H9 (cell line): ENCODE data around the gene NOS3. TPM values are rescaled to one million over a fixed set of nuclear protein-coding genes. Genes with fewer than 3 reads are reported as not detected.
A peak's percentile ranks its signal among the peaks of the same experiment; 100 is the strongest.

Experiments used
- DNase-seq: peaks from one replicate; pipeline ENCODE4 v3.0.0-alpha.2; 2017
- H2AFZ ChIP-seq: one replicate; pipeline ENCODE4 v1.6.1; 2013; ENCODE audit warnings: mild to moderate bottlenecking, low read length, control low read depth, moderate library complexity
- H2AK5ac ChIP-seq: 2 replicates; pipeline ENCODE4 v1.6.1; 2013; ENCODE audit warnings: low read length, control low read depth, mixed read lengths; ENCODE audit not compliant: insufficient read length
- H2BK120ac ChIP-seq: one replicate; pipeline ENCODE4 v1.6.1; 2013; ENCODE audit warnings: low read depth, mild to moderate bottlenecking, low read length, control low read depth, inconsistent platforms; ENCODE audit not compliant: poor library complexity, severe bottlenecking
- H2BK12ac ChIP-seq: 2 replicates; pipeline ENCODE4 v1.6.1; 2013; ENCODE audit warnings: low read length, control low read depth, mixed read lengths, low read depth; ENCODE audit not compliant: insufficient read length
- H2BK15ac ChIP-seq: 2 replicates; pipeline ENCODE4 v1.6.1; 2013; ENCODE audit warnings: low read depth, low read length, control low read depth
- H2BK20ac ChIP-seq: one replicate; pipeline ENCODE4 v1.6.1; 2013; ENCODE audit warnings: low read depth, mild to moderate bottlenecking, low read length, control low read depth, inconsistent platforms; ENCODE audit not compliant: poor library complexity, severe bottlenecking
- H2BK5ac ChIP-seq: 2 replicates; pipeline ENCODE4 v1.6.1; 2013; ENCODE audit warnings: low read length, control low read depth, mixed read lengths; ENCODE audit not compliant: insufficient read length
- H3K14ac ChIP-seq: 2 replicates; pipeline ENCODE4 v1.6.1; 2013; ENCODE audit warnings: low read length, control low read depth; ENCODE audit not compliant: insufficient read depth
- H3K18ac ChIP-seq: 2 replicates; pipeline ENCODE4 v1.6.1; 2013; ENCODE audit warnings: low read depth, mild to moderate bottlenecking, mixed read lengths, low read length, control low read depth; ENCODE audit not compliant: insufficient read length
- H3K23ac ChIP-seq: 2 replicates; pipeline ENCODE4 v1.6.1; 2013; ENCODE audit warnings: low read length, control low read depth, mixed read lengths, low read depth; ENCODE audit not compliant: insufficient read length
- H3K23me2 ChIP-seq: 2 replicates; pipeline ENCODE4 v1.6.1; 2013; ENCODE audit warnings: low read depth, mild to moderate bottlenecking, mixed read lengths, low read length, control low read depth; ENCODE audit not compliant: insufficient read length, poor library complexity, severe bottlenecking
- H3K27ac ChIP-seq: 2 replicates; pipeline ENCODE4 v1.5.1; 2013; ENCODE audit warnings: low read length, control low read depth, mixed read lengths, low read depth; ENCODE audit not compliant: insufficient read length
- H3K27me3 ChIP-seq: 2 replicates; pipeline ENCODE4 v1.6.1; 2013; ENCODE audit warnings: low read length, control low read depth, inconsistent platforms; ENCODE audit not compliant: insufficient read depth
- H3K4ac ChIP-seq: 2 replicates; pipeline ENCODE4 v1.6.1; 2013; ENCODE audit warnings: low read depth, mild to moderate bottlenecking, control low read depth, inconsistent platforms, low read length, moderate library complexity
- H3K4me1 ChIP-seq: 2 replicates; pipeline ENCODE4 v1.6.1; 2013; ENCODE audit warnings: low read length, control low read depth, inconsistent platforms; ENCODE audit not compliant: insufficient read depth
- H3K4me2 ChIP-seq: 2 replicates; pipeline ENCODE4 v1.6.1; 2013; ENCODE audit warnings: low read length, control low read depth, mixed read lengths; ENCODE audit not compliant: insufficient read length, insufficient read depth
- H3K56ac ChIP-seq: 2 replicates; pipeline ENCODE4 v1.6.1; 2013; ENCODE audit warnings: low read depth, mild to moderate bottlenecking, mixed read lengths, low read length, control low read depth; ENCODE audit not compliant: insufficient read length
- H3K79me1 ChIP-seq: 2 replicates; pipeline ENCODE4 v1.6.1; 2013; ENCODE audit warnings: low read depth, mild to moderate bottlenecking, moderate library complexity, low read length, control low read depth, inconsistent platforms; ENCODE audit not compliant: insufficient read depth, poor library complexity, severe bottlenecking
- H3K79me2 ChIP-seq: 2 replicates; pipeline ENCODE4 v1.6.1; 2013; ENCODE audit warnings: low read length, control low read depth, inconsistent platforms; ENCODE audit not compliant: insufficient read depth
- H3K9ac ChIP-seq: 2 replicates; pipeline ENCODE4 v1.6.1; 2013; ENCODE audit warnings: low read length, control low read depth, mixed read lengths; ENCODE audit not compliant: insufficient read length; ENCODE audit errors: extremely low read depth
- H3K9me3 ChIP-seq: one replicate; pipeline ENCODE4 v1.6.1; 2013; ENCODE audit warnings: low read depth, low read length, inconsistent platforms; ENCODE audit not compliant: control insufficient read depth
- H3T11ph ChIP-seq: one replicate; pipeline ENCODE4 v1.6.1; 2013; ENCODE audit warnings: mild to moderate bottlenecking, low read length, control low read depth, inconsistent platforms
- H4K20me1 ChIP-seq: one replicate; pipeline ENCODE4 v1.6.1; 2013; ENCODE audit not compliant: control insufficient read depth, insufficient read length, insufficient read depth
- H4K5ac ChIP-seq: 2 replicates; pipeline ENCODE4 v1.6.1; 2013; ENCODE audit warnings: low read depth, mild to moderate bottlenecking, mixed read lengths, low read length, control low read depth; ENCODE audit not compliant: insufficient read length
- H4K8ac ChIP-seq: replicated peaks from 2 replicates; pipeline ENCODE4 v1.6.1; 2013; ENCODE audit warnings: low read length, control low read depth, mixed read lengths, low read depth; ENCODE audit not compliant: insufficient read length
- H4K91ac ChIP-seq: 2 replicates; pipeline ENCODE4 v1.6.1; 2013; ENCODE audit warnings: low read depth, mild to moderate bottlenecking, moderate library complexity, mixed read lengths, low read length, control low read depth; ENCODE audit not compliant: insufficient read length
- H3K27ac Mint-ChIP-seq, 3 experiments: 2 replicates in 2 of 3; 3 replicates in 1 of 3; pipeline ENCODE4 v1.8.0; 2020 to 2021; ENCODE audit warnings: mixed read lengths in 3 of 3, mild to moderate bottlenecking in 1 of 3, moderate library complexity in 1 of 3
- H3K27me3 Mint-ChIP-seq: 2 replicates; pipeline ENCODE4 v1.8.0; 2021; ENCODE audit warnings: low read depth, mild to moderate bottlenecking, moderate library complexity, mixed read lengths
- H3K36me3 Mint-ChIP-seq, 3 experiments: 2 replicates in 2 of 3; 3 replicates in 1 of 3; pipeline ENCODE4 v1.8.0; 2020 to 2021; ENCODE audit warnings: low read depth in 3 of 3, mixed read lengths in 3 of 3; ENCODE audit not compliant: insufficient read depth in 1 of 3
- H3K4me1 Mint-ChIP-seq, 2 experiments: 2 replicates each; pipeline ENCODE4 v1.8.0; 2020; ENCODE audit warnings: mixed read lengths in 2 of 2
- H3K4me3 Mint-ChIP-seq, 2 experiments: 2 replicates in 1 of 2; 3 replicates in 1 of 2; pipeline ENCODE4 v1.8.0; 2020 to 2021; ENCODE audit warnings: mild to moderate bottlenecking in 2 of 2, mixed read lengths in 2 of 2, moderate library complexity in 1 of 2
- H3K9me3 Mint-ChIP-seq, 2 experiments: 2 replicates in 1 of 2; 3 replicates in 1 of 2; pipeline ENCODE4 v1.8.0; 2020; ENCODE audit warnings: mild to moderate bottlenecking in 2 of 2, mixed read lengths in 2 of 2, moderate library complexity in 1 of 2
- CTCF ChIP-seq: fragments of 200-600 bp; sonication (generic); conservative IDR thresholded peaks from 3 replicates; pipeline ENCODE4 v1.8.0; 2021; ENCODE audit warnings: antibody characterized with exemption, mild to moderate bottlenecking
- WGBS: extraction: QIAGEN DNeasy Blood & Tissue Kit; methylation state at CpG from one replicate; pipeline ENCODE4 v1.1.7; 2013; ENCODE audit warnings: missing lambda C conversion rate, low lambda C conversion rate, mixed read lengths; ENCODE audit not compliant: insufficient read length; ENCODE audit errors: extremely low coverage; 5-methylcytosine and 5-hydroxymethylcytosine counted together
- total RNA-seq: library from RNA; stranded (reverse); gene quantifications from 2 replicates; pipeline ENCODE4 v1.2.1, GENCODE V29; 2021

Gene NOS3
- total RNA-seq, 1 experiment from 2014 or later = 4.5 TPM

DNA sequence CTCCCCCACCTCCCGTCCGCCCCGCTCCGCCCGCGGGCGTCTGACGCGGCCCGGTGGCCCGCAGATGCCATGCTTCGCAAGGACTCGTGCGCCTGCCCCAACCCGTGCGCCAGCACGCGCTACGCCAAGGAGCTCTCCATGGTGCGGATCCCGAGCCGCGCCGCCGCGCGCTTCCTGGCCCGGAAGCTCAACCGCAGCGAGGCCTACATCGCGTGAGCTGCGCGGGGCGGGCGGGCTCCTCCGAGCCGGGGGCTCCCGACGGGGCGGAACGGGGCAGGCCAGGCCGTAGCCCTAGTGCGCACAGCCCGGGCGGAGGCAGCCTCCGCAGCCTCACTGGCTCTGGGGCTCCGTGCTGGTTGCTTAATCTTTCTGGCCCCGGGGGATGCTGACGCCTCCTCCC is 60.3 kb downstream of the NOS3 start:
- no CpG with 5 or more reads among the region's 50 CpGs for WGBS
- Mint-ChIP-seq H3K9me3 (no peaks in the 10 kb centered on the region), H3K4me3 (no peak overlapping the region), H3K36me3 (peaks cover 0 to 11% (median 0%) of the 10 kb centered on the region in 3 experiments; a peak in 2 of 7 replicates), H3K4me1 (peaks cover 0 to 4% of the 10 kb centered on the region in 2 experiments; a peak in 3 of 4 replicates), H3K27me3 (peaks cover 63% of the 10 kb centered on the region), H3K27ac (no peak overlapping the region)
- Histone ChIP-seq H4K20me1 (no peaks in the 10 kb centered on the region), H3K9ac (no peak overlapping the region), H4K91ac (no peak overlapping the region), H3K27me3 (peaks cover 6% of the 10 kb centered on the region; the same call in 1 of the 2 replicates), H3K4me1 (no peaks in the 10 kb centered on the region), H3K79me1 (no peaks in the 10 kb centered on the region), H3K18ac (no peak overlapping the region), H3T11ph (no peak overlapping the region), H2BK5ac (no peak overlapping the region), H4K5ac (no peak overlapping the region), H2BK12ac (no peak overlapping the region), H3K27ac (no peak overlapping the region), H3K4ac (no peak overlapping the region), H2AK5ac (no peak overlapping the region), H3K79me2 (no peaks in the 10 kb centered on the region), H2BK20ac (no peak overlapping the region), H2BK120ac (no peak overlapping the region), H3K9me3 (no peaks in the 10 kb centered on the region), H4K8ac (no peak overlapping the region), H3K23me2 (no peaks in the 10 kb centered on the region), H3K56ac (no peak overlapping the region), H3K23ac (no peak overlapping the region), H3K14ac (peak overlapping the region; percentile 77; the same call in 1 of the 2 replicates), H3K4me2 (no peak overlapping the region), H2BK15ac (no peak overlapping the region), H2AFZ (no peak overlapping the region)
- DNase-seq = peak; percentile 90
- no peak for TF ChIP-seq CTCF
